GM21390 (cell line): Measurements from ENCODE around the gene ARHGAP42.
A peak's percentile ranks its signal among the peaks of the same experiment; 100 is the strongest.
"Not testable (repeated sequence)": the region's sequence is repeated elsewhere in the genome, so short reads cannot be mapped to it uniquely, and the experiment has no call there.

Experiments
- ATAC-seq: cut with Tn5 transposase; IDR thresholded peaks from one replicate; pipeline ENCODE4 v1.9.1; 2021; ENCODE audit not compliant: unreplicated experiment

Gene ARHGAP42, protein sequence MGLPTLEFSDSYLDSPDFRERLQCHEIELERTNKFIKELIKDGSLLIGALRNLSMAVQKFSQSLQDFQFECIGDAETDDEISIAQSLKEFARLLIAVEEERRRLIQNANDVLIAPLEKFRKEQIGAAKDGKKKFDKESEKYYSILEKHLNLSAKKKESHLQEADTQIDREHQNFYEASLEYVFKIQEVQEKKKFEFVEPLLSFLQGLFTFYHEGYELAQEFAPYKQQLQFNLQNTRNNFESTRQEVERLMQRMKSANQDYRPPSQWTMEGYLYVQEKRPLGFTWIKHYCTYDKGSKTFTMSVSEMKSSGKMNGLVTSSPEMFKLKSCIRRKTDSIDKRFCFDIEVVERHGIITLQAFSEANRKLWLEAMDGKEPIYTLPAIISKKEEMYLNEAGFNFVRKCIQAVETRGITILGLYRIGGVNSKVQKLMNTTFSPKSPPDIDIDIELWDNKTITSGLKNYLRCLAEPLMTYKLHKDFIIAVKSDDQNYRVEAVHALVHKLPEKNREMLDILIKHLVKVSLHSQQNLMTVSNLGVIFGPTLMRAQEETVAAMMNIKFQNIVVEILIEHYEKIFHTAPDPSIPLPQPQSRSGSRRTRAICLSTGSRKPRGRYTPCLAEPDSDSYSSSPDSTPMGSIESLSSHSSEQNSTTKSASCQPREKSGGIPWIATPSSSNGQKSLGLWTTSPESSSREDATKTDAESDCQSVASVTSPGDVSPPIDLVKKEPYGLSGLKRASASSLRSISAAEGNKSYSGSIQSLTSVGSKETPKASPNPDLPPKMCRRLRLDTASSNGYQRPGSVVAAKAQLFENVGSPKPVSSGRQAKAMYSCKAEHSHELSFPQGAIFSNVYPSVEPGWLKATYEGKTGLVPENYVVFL

DNA sequence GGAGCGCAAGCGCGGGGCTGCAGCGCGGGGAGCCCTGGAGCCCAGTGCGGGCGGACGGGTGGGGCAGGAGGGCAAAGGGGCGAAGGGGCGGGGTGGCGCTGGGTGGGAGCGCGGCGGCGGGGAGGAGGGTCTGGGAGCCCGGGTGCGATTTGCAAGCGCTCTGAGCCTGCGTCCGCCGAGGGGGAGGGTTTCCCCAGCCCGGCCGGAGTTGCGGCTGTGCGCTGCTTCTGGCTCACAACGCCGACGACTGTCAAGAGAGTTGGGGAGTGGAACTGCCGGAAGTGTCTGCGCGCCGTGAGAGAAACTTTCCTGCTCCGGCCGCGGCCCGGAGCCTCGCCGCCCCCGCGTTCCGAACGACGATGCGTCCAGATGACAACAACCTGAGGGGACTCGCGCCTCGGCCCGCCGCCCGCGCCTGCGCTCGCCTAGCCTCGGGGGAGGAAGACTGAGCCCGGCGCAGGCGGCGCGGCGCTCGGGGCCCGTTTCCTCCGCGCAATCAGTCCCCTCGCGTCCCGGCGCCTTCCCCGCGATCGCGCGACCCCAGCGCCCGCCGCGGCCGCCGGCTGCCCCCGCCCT lies at the start of gene ARHGAP42:
Gene ARHGAP42, plus strand, starts transcription at position 235 of the 576 bp plus-strand sequence. CDS start 391 bp downstream, outside the sequence.
- ATAC-seq = peak; percentile 74

DNA sequence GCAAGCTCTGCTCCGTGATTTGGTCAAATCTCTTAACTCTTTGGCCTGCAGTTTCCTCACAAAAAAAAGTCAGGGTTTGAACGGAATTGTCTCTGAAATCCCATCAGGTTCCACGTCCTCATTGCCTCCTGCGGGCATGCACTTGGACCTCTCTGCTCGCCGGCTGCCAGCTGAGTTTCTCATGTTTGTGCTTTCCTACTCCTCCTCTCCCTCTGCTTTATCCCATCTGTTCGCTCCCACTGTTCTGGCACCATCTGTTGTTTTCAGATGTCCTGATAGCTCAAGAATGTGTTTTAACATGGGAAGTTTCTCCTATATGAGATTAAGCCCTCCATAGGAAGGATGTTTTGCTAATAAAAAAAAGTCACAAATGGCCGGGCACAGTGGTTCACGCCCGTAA lies 49.4 kb upstream of the ARHGAP42 start:
- no peak for ATAC-seq

DNA sequence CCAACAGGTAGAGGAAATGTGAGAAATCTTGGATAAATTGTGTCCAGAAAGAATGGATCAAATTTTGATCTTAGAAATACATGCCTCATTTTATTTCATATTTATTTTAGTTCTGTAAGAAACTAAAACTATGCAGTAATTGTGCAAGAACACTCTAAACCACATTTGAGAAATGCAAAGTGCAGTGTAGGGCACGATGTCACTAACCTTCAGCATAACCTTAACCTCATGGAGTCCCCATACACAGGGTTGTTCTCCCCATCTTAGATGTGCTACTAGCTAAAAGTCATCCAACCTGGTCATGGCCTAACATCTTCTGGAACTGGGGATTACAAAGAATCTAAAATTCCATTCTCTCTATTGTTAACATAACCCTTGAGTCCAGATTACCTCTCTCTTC lies 48.4 kb upstream of the ARHGAP42 start:
- no peak for ATAC-seq

DNA sequence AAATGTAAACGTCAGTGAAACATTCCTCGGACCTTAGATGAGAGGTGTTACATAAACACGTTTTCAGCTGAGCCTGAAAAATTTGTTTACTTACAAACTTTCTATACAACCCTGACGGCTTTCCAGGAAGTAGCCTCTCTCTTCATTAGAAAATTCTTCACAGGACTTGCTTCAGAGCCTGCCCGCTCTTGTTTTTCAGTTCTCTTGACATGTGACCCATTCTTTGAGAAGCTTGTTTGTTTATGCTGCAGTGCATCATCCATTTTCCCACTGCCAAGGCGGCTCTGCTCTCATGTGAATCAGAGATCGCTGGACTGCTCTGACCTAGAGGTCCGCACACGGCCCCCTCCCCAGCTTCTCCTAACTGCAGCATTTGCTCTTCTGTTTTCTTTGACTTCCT lies 47.9 kb upstream of the ARHGAP42 start:
- ATAC-seq = no peak

DNA sequence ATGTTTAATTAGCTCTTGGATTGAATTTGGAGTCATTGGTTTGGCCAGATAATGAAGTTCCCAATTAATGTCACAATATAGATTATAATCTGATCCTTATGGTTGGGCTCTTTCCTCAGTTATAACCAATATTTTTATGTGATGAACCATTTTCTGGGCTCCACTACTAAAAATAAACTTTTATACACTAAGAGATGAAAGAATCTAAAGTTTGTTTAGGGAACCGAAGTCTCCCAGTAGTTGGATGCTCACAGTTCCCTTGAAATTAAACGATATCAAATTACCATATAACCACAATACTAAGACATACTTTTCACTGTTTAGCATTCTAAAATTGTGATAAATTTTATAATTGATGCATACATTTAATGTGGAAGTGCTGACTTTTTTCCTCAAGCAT lies 47.0 kb upstream of the ARHGAP42 start:
- ATAC-seq = no peak

DNA sequence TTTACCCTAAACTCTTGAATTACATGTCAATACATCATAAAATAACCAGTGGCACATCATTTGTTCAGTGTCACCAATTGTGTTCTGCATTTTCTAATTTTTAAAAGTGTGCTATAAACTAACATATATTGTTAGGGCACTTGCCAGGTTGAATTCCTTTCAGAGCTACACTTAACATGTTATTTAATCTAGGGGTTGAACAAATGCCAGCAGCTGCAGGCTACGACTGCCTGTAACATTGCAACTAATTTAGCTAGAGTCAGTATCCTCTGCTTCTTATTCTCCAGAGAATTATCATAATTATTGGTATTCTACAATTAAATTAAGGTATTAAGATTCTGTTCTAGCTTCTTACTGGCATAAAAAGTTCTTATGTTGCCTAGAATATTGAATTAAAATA lies 46.4 kb upstream of the ARHGAP42 start:
- no peak for ATAC-seq

DNA sequence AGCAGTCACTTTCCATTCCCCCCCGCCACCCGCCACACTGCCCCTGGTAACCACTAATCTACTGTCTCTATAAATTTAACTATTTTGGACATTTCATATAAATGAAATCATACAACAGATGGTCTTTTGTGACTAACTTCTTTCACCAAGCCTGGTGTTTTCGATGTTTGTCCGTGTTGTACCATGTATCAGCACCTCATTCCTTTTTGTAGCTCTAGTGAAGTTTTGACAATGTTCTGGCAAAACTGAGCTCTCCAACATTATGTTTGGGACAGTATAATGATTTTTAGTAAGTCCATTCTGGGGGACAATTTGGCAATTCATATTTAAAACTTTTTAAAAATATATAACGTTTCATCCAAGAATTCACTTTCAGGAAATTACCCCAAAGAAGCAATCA lies 45.6 kb upstream of the ARHGAP42 start:
- ATAC-seq = no peak

DNA sequence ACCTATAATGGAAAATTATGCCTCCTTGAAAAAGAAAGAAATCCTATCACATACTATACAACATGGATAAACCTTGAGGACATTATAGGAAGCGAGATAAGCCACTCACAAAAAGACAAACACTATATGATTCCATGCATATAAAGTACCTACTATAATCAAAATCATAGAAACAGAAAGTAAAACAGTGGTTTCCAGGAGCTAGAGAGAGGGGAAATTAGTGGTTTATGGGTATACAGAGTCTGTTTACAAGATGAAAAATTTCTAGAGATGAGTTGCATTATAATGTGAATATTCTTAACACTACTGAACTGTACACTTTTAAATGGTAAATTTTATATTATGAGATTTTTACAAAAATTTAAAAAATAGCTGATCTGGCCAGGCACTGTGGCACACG lies 40.5 kb upstream of the ARHGAP42 start:
- no peak for ATAC-seq

DNA sequence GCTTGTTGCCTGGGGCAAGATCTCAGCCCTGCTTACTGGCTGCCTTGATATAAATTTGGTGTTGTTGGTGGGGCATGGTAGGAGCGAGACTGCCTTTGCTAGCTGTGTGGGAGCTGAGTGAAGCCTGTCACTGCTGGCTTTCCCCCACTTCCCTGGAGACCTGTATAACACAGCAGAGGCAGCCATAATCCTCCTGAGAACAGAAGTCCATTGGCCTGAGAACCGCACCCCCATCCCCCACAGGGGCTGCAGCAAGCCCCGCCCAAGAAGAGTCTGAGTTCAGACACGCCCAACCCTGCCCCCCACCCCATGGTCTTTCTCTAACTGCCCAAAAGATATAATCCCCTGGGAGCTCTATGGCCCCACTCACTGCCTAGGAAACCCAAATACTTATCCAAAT lies 39.2 kb upstream of the ARHGAP42 start:
- ATAC-seq = no peak

DNA sequence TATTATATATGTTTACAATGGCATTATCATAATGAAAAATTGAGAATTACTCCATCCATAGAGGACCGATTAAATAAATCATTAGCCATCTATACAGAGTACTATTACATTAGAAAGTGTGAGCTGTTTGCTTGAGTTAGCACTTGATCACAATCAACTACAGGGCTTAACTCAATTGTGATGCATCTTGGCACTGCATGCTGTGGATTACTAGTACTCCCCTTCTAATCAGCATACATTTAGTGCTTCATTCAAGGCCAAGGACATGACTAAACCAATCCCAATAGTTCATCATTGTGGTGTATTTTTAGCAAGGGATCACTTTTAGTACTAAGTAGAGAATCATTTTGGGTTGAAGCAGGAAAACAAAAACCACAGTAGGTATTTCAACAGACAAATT lies 23.5 kb upstream of the ARHGAP42 start:
- no peak for ATAC-seq

DNA sequence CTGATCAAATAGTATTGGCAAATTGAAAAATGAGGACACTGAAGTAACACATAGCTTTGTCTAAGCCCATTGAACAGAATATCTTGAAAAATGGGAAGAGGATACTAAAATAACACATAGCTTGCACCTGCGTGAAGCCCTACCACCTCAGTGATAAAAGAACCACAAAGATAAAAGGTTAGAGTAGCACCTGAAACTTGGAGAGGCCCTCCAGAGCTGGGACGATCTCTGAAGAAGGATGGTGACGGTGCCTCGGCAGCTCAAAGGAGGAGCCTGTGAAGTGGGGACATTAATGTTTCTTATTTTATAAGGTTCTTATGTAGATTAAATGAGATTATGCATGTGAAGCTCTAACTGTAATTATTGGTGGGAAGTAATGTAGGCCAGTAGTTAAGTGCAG lies 23.1 kb upstream of the ARHGAP42 start:
- no peak for ATAC-seq

DNA sequence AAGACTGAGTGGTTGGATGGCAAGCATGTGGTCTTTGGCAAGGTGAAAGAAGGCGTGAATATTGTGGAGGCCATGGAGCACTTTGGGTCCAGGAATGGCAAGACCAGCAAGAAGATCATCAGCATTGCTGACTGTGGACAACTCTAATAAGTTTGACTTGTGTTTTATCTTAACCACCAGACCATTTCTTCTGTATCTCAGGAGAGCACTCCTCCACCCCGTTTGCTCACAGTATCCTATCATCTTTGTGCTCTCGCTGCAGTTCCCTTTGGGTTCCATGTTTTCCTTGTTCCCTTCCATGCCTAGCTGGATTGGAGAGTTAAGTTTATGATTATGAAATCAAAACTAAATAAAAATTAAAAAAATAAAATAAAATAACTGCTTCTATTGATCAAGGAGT lies 20.3 kb upstream of the ARHGAP42 start:
- ATAC-seq = not testable (repeated sequence)

DNA sequence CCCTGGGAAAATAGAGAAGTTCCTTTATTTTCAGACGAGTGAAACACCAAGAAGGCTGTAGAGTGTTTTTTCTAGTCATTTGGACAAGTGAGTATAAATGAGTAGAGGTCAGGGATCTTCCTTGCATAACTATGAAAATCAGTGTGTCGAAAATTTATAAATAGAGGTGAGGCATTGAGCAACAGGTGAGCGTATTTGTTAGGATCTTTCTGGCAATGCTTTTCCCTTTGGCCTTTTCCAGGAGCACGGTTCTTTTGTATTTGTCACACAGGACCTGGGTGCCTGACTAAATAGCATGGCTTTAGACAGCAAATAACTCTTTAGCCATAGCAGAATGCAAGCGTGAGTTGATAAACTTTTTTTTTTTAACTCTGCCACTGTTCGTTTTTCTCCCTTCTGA lies 19.6 kb upstream of the ARHGAP42 start:
- ATAC-seq = no peak

DNA sequence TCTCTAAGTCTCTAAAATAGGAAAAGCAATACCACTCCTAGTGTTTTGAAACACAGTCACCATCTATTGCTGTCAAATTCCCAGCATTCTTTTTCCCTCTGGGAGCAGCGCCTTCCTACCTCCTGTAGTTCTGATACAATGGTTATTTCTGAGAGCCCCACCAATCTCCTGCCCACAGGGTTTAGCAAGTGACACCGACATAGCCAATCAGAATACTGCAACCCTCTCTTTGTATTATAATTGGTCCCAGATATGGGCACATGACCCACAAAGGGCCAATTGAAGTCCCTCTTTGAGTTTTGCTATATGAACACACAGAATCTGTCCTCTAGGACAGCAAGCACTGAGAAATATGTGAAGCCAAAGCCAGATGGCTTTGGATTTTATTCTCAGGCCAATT lies 16.9 kb upstream of the ARHGAP42 start:
- ATAC-seq = no peak

DNA sequence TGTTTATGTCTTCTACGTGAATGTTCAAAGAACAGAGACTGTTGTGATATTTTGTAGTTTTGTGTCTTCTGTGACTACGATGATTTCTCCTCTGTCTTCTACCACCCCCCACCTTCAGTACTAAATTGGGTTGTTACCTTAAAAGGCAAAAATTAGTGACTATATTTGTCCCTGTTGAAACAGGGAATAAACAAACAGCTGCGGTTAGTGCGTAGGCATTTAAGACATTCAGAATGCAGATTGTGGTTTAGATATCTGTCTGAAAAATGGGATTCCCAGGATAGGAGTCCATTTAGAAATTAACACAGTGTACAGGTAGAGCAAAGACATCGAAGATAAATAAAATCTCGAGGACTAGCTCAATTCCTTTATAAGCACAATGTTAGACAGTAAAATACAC lies 15.6 kb upstream of the ARHGAP42 start:
- no peak for ATAC-seq

DNA sequence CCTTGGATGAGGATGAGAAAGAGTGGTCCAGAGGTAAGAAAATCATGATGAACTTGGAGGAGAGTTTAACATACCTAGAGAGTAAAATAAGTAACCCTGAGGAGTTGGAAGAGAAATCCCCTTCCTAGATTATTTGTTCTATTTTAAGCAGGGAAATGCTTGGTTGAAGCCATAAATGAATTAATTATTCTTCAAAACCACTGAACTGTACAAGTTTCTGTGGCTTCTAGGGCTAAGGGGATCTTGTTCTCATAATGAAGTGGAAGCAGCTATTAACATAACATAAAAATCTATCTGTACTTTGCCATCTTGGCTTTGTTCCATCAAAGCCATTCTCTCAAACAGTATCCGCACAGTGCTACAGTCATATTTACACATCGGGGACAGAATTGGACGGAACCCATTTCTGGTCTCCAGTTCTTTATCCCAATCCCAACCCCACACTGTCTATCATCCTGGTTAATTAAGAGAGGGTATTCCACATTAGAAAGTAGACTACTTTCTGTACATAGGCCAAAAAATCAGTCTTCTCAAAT lies 14.5 kb upstream of the ARHGAP42 start:
- ATAC-seq = no peak

DNA sequence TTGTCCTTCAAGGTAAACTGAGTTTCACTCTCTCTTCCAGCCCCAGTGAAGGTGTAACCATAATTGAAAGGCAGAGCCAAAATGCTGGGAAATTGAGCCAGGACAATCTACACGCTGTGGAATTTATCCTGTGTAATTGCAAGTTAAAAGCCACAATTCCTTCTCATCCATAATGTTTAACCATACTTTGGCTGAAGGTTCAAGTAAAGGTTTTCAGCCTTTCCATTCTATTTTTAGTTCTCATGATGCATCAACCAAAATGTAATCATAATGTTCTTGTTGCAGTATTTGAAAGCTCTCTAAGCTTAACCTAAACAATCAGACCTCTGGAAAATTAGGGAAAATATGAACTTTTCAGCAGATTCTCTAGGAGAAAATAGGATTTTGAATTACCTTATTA lies 14.0 kb upstream of the ARHGAP42 start:
- ATAC-seq = no peak

DNA sequence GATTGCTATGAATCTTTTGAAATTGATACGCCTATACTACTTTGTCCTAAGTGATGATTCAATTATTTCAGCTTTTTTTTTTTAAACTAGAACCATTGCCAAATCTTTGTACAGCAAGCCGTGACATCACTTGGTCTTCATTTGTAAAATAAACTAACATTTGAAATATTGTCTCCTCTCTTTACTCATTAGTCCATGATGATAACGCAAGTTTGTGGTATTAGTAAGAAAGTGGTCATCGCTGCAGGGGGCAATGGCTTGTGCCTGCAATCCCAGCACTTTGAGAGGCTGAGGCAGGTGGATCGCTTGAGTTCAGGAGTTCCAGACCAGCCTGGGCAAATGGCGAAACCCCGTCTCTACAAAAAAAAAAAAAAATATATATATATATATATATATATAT lies 12.9 kb upstream of the ARHGAP42 start:
- ATAC-seq = no peak

DNA sequence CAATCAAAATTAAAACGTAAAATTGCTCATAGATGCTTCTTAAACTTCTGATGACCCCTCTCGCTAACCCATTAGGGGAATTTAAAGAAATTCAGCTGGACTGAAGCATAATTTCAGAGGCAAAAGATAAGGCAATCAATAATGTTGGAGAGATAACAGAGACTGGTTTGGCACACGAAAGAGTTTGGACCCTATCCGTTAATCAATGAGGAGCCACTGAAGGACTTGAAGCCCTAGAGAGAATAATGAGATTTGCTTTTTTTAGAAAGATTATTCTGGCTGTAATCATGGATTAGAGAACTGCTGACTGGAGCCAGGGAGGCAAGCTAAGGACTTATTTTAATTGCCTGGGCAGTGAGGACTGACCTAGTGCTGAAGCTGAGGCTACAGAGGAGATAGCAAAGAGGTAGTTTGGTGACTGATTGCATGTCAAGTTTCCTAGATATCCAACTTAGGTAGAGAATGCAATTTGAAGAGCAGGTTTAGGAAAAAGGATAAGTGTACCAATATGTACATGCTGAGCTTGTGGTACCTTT lies 11.9 kb upstream of the ARHGAP42 start:
- no peak for ATAC-seq

DNA sequence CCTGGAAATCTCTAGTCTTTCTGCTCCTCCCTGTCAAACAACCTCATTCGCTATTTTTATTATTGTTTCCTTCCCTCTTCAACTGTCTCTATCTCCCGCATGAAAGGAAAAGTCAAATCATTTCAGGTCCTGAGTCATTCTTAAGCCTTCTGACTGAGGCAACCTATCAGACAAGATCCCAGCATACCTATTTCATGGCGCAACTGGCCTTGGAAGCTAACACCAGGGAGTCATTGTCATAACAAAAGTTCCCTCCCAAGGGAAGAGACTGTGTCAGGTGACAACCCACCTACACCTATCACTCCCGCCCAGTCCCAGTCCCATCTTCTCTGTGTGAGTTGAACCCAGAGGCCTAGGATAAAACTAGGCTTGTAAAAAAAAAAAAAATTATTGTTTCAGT lies 10.2 kb upstream of the ARHGAP42 start:
- no peak for ATAC-seq

DNA sequence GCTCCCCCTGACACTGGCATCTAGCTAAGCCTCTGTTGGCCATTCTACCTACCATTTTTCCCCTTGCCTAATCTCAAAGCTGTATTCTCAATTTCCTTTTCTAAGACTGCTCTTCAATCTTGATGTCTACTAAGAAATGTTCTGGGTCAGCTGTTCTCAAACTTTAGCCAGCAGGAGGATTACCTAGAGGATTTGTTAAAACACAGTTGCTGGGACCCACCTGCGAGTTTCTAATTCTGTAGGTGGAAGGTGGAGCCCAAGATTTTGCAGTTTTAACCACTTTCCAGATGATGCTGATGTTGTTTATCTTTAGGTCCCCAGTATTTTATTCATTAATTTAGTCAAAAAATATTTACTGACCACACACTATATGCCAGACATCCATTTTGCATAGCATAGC lies 9.3 kb upstream of the ARHGAP42 start:
- ATAC-seq = no peak
